ENCODE data around the gene TAC3.

TAC3 gene

GRCh38 chr12:57051011-57051410, 34.7 kb upstream of the TAC3 start:
- H3K36me3 Mint-ChIP-seq (ENCODE audit: low read depth), result peaks cover 10% of the 10 kb centered on the region
- H3K4me3 Mint-ChIP-seq, result no peak overlapping the region
- H3K9me3 Mint-ChIP-seq, result no peaks in the 10 kb centered on the region
- H3K27me3 Mint-ChIP-seq (ENCODE audit: low read depth), result peaks cover 24% of the 10 kb centered on the region
- H3K4me1 Mint-ChIP-seq, result peaks cover 19% of the 10 kb centered on the region
- no peak overlapping the region for H3K27ac Mint-ChIP-seq
- no peak for TF ChIP-seq CTCF (IDR thresholded peaks at IDR 0.05; ENCODE audit: unreplicated experiment in 3 of 3)

- Mint-ChIP-seq H3K4me3 (no peak within 1 kb of the TSS), H3K36me3 (ENCODE audit: low read depth) (peaks cover 5% of the 10 kb centered on the region)
- no peak for TF ChIP-seq CTCF (IDR thresholded peaks at IDR 0.05; ENCODE audit: unreplicated experiment in 3 of 3)
These were observed 33.6 kb upstream of the TAC3 start, which contains the start of gene MYO1A for GRCh38 chr12:57049890-57050289. Gene MYO1A (minus strand): TSS chr12:57050129. CDS start chr12:57048323, 1,806 bp downstream.

DNA sequence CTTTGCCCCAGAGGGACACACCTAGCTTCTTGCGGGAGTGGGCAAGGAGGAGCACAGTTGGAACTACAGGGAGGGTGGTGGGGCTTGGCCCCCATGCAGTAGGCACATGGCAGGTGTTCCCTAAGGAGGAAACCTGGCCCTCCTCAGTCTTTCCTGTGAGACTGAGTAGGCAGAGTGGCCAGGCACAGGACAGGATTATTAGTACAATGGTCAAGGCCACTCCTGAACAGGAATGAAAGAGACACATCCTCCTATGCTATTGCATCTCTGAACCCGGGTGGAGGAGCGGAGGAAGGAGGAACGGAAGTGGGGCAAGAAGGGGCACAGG, 32.8 kb upstream of the TAC3 start:
- TF ChIP-seq CTCF (IDR thresholded peaks at IDR 0.05; ENCODE audit: unreplicated experiment in 3 of 3), result no peak
- H3K36me3 Mint-ChIP-seq (ENCODE audit: low read depth), result peaks cover 3% of the 10 kb centered on the region
- no peak overlapping the region for H3K4me3 Mint-ChIP-seq
- H3K9me3 Mint-ChIP-seq, result no peaks in the 10 kb centered on the region
- no peak overlapping the region for H3K27ac Mint-ChIP-seq
- H3K4me1 Mint-ChIP-seq, result peaks cover 21% of the 10 kb centered on the region
- peaks cover 24% of the 10 kb centered on the region for H3K27me3 Mint-ChIP-seq (ENCODE audit: low read depth)

More at GRCh38 chr12:57049890-57050289, 33.6 kb upstream of the TAC3 start, which contains the start of gene MYO1A:
- Mint-ChIP-seq H3K27me3 (ENCODE audit: low read depth) (peaks cover 24% of the 10 kb centered on the region), H3K9me3 (no peaks in the 10 kb centered on the region), H3K27ac (no peak within 1 kb of the TSS), H3K4me1 (peaks cover 21% of the 10 kb centered on the region)

- no peaks in the 10 kb centered on the region for H3K9me3 Mint-ChIP-seq
- no peak for TF ChIP-seq CTCF (IDR thresholded peaks at IDR 0.05; ENCODE audit: unreplicated experiment in 3 of 3)
- H3K27ac Mint-ChIP-seq, result no peak overlapping the region
- peaks cover 21% of the 10 kb centered on the region for H3K4me1 Mint-ChIP-seq
- peaks cover 28% of the 10 kb centered on the region for H3K27me3 Mint-ChIP-seq (ENCODE audit: low read depth)
- no peak overlapping the region for H3K4me3 Mint-ChIP-seq
- no peaks in the 10 kb centered on the region for H3K36me3 Mint-ChIP-seq (ENCODE audit: low read depth)
These were observed 32.2 kb upstream of the TAC3 start for GRCh38 chr12:57048423-57049118.

GRCh38 chr12:57047981-57048380, 31.7 kb upstream of the TAC3 start:
- peaks cover 21% of the 10 kb centered on the region for H3K4me1 Mint-ChIP-seq
- peaks cover 28% of the 10 kb centered on the region for H3K27me3 Mint-ChIP-seq (ENCODE audit: low read depth)
- no peak overlapping the region for H3K4me3 Mint-ChIP-seq
- no peak for TF ChIP-seq CTCF (IDR thresholded peaks at IDR 0.05; ENCODE audit: unreplicated experiment in 3 of 3)
- H3K27ac Mint-ChIP-seq, result no peak overlapping the region
- H3K36me3 Mint-ChIP-seq (ENCODE audit: low read depth), result no peaks in the 10 kb centered on the region
- no peaks in the 10 kb centered on the region for H3K9me3 Mint-ChIP-seq
